Activated CD4-positive, alpha-beta T cell treated with anti-CD3 and anti-CD28 coated beads for 36 hours (primary cell): ENCODE measurements around the gene FHOD3. TPM values are rescaled to one million over a fixed set of nuclear protein-coding genes. Genes with fewer than 3 reads are reported as not detected.
"Not testable (repeated sequence)": the region's sequence is repeated elsewhere in the genome, so short reads cannot be mapped to it uniquely, and the experiment has no call there.

Experiments used
- ATAC-seq: fragments of 200-7000 bp; cut with Tn5 transposase; one replicate; pipeline ENCODE4 v1.10.0; 2021; ENCODE audit warnings: mild to moderate bottlenecking, moderate library complexity
- CTCF ChIA-PET: fragments of 350-600 bp; sonication (Branson Sonifier 250); formaldehyde crosslinking; loops from one replicate; lab custom pipeline; 2021; ENCODE audit warnings: antibody characterized with exemption; lab: Charles Lee
- POLR2A ChIA-PET: fragments of 350-600 bp; sonication (Branson Sonifier 250); formaldehyde crosslinking; loops from one replicate; lab custom pipeline; 2021; ENCODE audit warnings: antibody characterized with exemption, inconsistent platforms; lab: Charles Lee
- DNase-seq: peaks from one replicate; pipeline ENCODE4 v3.0.0-alpha.2; 2020
- H3K27ac Mint-ChIP-seq: one replicate; pipeline ENCODE4 v1.8.0; 2021; ENCODE audit warnings: mixed read lengths
- H3K27me3 Mint-ChIP-seq: one replicate; pipeline ENCODE4 v1.8.0; 2021; ENCODE audit warnings: mixed read lengths
- H3K36me3 Mint-ChIP-seq: one replicate; pipeline ENCODE4 v1.8.0; 2021; ENCODE audit warnings: low read depth, mixed read lengths
- H3K4me1 Mint-ChIP-seq: one replicate; pipeline ENCODE4 v1.8.0; 2021; ENCODE audit warnings: mixed read lengths
- H3K4me3 Mint-ChIP-seq: one replicate; pipeline ENCODE4 v1.8.0; 2021; ENCODE audit warnings: mild to moderate bottlenecking, moderate library complexity, mixed read lengths
- H3K9me3 Mint-ChIP-seq: one replicate; pipeline ENCODE4 v1.8.0; 2021; ENCODE audit warnings: low read depth, mixed read lengths
- intact Hi-C, 2 experiments: fragments of 100-400 bp; cut with DNase I in 1 of 2; cut with micrococcal nuclease in 1 of 2; formaldehyde crosslinking; loops; one replicate each; pipeline versions ENCODE4 v1.14.2 to v1.15.1; 2022 to 2024; cut with DNase I, micrococcal nuclease
- total RNA-seq, 2 experiments: library from RNA; stranded (reverse); gene quantifications; one replicate each; pipeline ENCODE4 v1.2.3, GENCODE V29; 2021

The FHOD3 gene
- total RNA-seq, 2 experiments from 2014 or later = not detected

GRCh38 chr18:36808681-36809080 is 511.2 kb downstream of the FHOD3 start:
- H3K4me3 Mint-ChIP-seq = no peak overlapping the region
- ATAC-seq (no peak), DNase-seq (no peak)
- ChIA-PET POLR2A (no interaction called here), CTCF (interaction anchor here (0.5 to 4.3 kb wide), 7 partner anchors 11 to 649 kb away, joined by 3 to 46 read pairs (median 4); no protein-coding TSS in a partner anchor)
- H3K27ac Mint-ChIP-seq = no peak overlapping the region
- no peaks in the 10 kb centered on the region for H3K27me3 Mint-ChIP-seq
- H3K36me3 Mint-ChIP-seq = peaks cover 31% of the 10 kb centered on the region
- H3K4me1 Mint-ChIP-seq = peaks cover 10% of the 10 kb centered on the region
- intact Hi-C loops = loop anchor here (1.0 to 2.0 kb wide), 2 partner anchors 40 to 120 kb away; no protein-coding TSS in a partner anchor
- H3K9me3 Mint-ChIP-seq = no peaks in the 10 kb centered on the region

GRCh38 chr18:36809590-36810381 is 512.3 kb downstream of the FHOD3 start:
- H3K4me1 Mint-ChIP-seq = peaks cover 14% of the 10 kb centered on the region
- DNase-seq (peak; percentile 38), ATAC-seq (peak; percentile 94)
- peaks cover 27% of the 10 kb centered on the region for H3K36me3 Mint-ChIP-seq
- intact Hi-C loops = loop anchor here (1.0 to 2.0 kb wide), 2 partner anchors 41 to 121 kb away; no protein-coding TSS in a partner anchor
- H3K27ac Mint-ChIP-seq = no peak overlapping the region
- POLR2A ChIA-PET = no interaction called here
- H3K27me3 Mint-ChIP-seq = no peaks in the 10 kb centered on the region
- H3K9me3 Mint-ChIP-seq = no peaks in the 10 kb centered on the region
- CTCF ChIA-PET = interaction anchor here (0.7 to 4.3 kb wide), 4 partner anchors 10 to 122 kb away, joined by 3 to 46 read pairs (median 4); no protein-coding TSS in a partner anchor
- H3K4me3 Mint-ChIP-seq = no peak overlapping the region

GRCh38 chr18:36811430-36811829 is 513.9 kb downstream of the FHOD3 start:
- Mint-ChIP-seq H3K27ac (no peak overlapping the region), H3K36me3 (peaks cover 12% of the 10 kb centered on the region), H3K27me3 (no peaks in the 10 kb centered on the region), H3K4me1 (peaks cover 14% of the 10 kb centered on the region), H3K9me3 (no peaks in the 10 kb centered on the region), H3K4me3 (no peak overlapping the region)
- intact Hi-C loops = no loop called here
- CTCF ChIA-PET = interaction anchor here (1.2 to 4.3 kb wide), 2 partner anchors 18 to 124 kb away, joined by 5 to 46 read pairs; no protein-coding TSS in a partner anchor
- DNase-seq (no peak), ATAC-seq (no peak)
- POLR2A ChIA-PET = interaction anchor here (0.7 kb wide), 1 partner anchor 15 kb away, joined by 3 read pairs; no protein-coding TSS in a partner anchor

GRCh38 chr18:36811955-36812354 is 514.4 kb downstream of the FHOD3 start:
- no peak for DNase-seq
- POLR2A ChIA-PET = no interaction called here
- Mint-ChIP-seq H3K36me3 (peaks cover 14% of the 10 kb centered on the region), H3K4me3 (no peak overlapping the region), H3K27ac (no peak overlapping the region), H3K27me3 (no peaks in the 10 kb centered on the region), H3K4me1 (peaks cover 14% of the 10 kb centered on the region), H3K9me3 (no peaks in the 10 kb centered on the region)
- CTCF ChIA-PET = interaction anchor here (4.3 kb wide), 1 partner anchor 124 kb away, joined by 46 read pairs; no protein-coding TSS in a partner anchor
- intact Hi-C loops = no loop called here
- ATAC-seq = no peak

GRCh38 chr18:36812678-36813077 is 515.2 kb downstream of the FHOD3 start:
- ATAC-seq = no peak
- Mint-ChIP-seq H3K4me3 (no peak overlapping the region), H3K9me3 (no peaks in the 10 kb centered on the region), H3K27me3 (no peaks in the 10 kb centered on the region), H3K27ac (no peak overlapping the region), H3K36me3 (peaks cover 11% of the 10 kb centered on the region), H3K4me1 (peaks cover 14% of the 10 kb centered on the region)
- no peak for DNase-seq
- intact Hi-C loops = no loop called here
- POLR2A ChIA-PET = no interaction called here
- CTCF ChIA-PET = interaction anchor here (4.3 kb wide), 1 partner anchor 125 kb away, joined by 46 read pairs; no protein-coding TSS in a partner anchor

GRCh38 chr18:36813101-36813775 is 515.7 kb downstream of the FHOD3 start:
- ChIA-PET POLR2A (no interaction called here), CTCF (interaction anchor here (1.3 to 4.3 kb wide), 2 partner anchors 125 to 126 kb away, joined by 4 to 46 read pairs; no protein-coding TSS in a partner anchor)
- no peak overlapping the region for H3K4me3 Mint-ChIP-seq
- DNase-seq = no peak
- intact Hi-C loops = no loop called here
- H3K27me3 Mint-ChIP-seq = no peaks in the 10 kb centered on the region
- peaks cover 15% of the 10 kb centered on the region for H3K36me3 Mint-ChIP-seq
- H3K4me1 Mint-ChIP-seq = peaks cover 14% of the 10 kb centered on the region
- no peaks in the 10 kb centered on the region for H3K9me3 Mint-ChIP-seq
- peak overlapping the region; percentile 38 for H3K27ac Mint-ChIP-seq
- ATAC-seq = peak; percentile 20

- Mint-ChIP-seq H3K9me3 (no peaks in the 10 kb centered on the region), H3K36me3 (peaks cover 19% of the 10 kb centered on the region), H3K4me1 (peaks cover 14% of the 10 kb centered on the region), H3K4me3 (no peak overlapping the region), H3K27ac (no peak overlapping the region), H3K27me3 (no peaks in the 10 kb centered on the region)
- CTCF ChIA-PET = interaction anchor here (1.3 kb wide), 1 partner anchor 126 kb away, joined by 4 read pairs; no protein-coding TSS in a partner anchor
- POLR2A ChIA-PET = no interaction called here
- intact Hi-C loops = no loop called here
- ATAC-seq (no peak), DNase-seq (no peak)
Measured at GRCh38 chr18:36813824-36814223, 516.3 kb downstream of the FHOD3 start.

- Mint-ChIP-seq H3K36me3 (peaks cover 22% of the 10 kb centered on the region), H3K27ac (no peak overlapping the region), H3K9me3 (no peaks in the 10 kb centered on the region), H3K27me3 (no peaks in the 10 kb centered on the region), H3K4me1 (peaks cover 9% of the 10 kb centered on the region), H3K4me3 (no peak overlapping the region)
- intact Hi-C loops = no loop called here
- ATAC-seq = no peak
- DNase-seq = no peak
- ChIA-PET CTCF (no interaction called here), POLR2A (no interaction called here)
Measured at GRCh38 chr18:36814994-36815393, 517.5 kb downstream of the FHOD3 start.

- ATAC-seq, H3K4me1 Mint-ChIP-seq, H3K9me3 Mint-ChIP-seq, H3K27me3 Mint-ChIP-seq, DNase-seq, H3K4me3 Mint-ChIP-seq, POLR2A ChIA-PET, intact Hi-C loops, H3K27ac Mint-ChIP-seq: not testable (repeated sequence)
- peaks cover 24% of the 10 kb centered on the region for H3K36me3 Mint-ChIP-seq
- CTCF ChIA-PET = interaction anchor here (1.4 kb wide), 1 partner anchor 129 kb away, joined by 4 read pairs; no protein-coding TSS in a partner anchor
Measured at GRCh38 chr18:36816096-36816495, 518.6 kb downstream of the FHOD3 start.

- Mint-ChIP-seq H3K27me3 (no peaks in the 10 kb centered on the region), H3K36me3 (peaks cover 30% of the 10 kb centered on the region), H3K9me3 (no peaks in the 10 kb centered on the region), H3K4me3 (no peak overlapping the region), H3K4me1 (peaks cover 9% of the 10 kb centered on the region), H3K27ac (no peak overlapping the region)
- no peak for DNase-seq
- ChIA-PET POLR2A (no interaction called here), CTCF (no interaction called here)
- intact Hi-C loops = no loop called here
- no peak for ATAC-seq
Measured at GRCh38 chr18:36817039-36817438, 519.5 kb downstream of the FHOD3 start.

GRCh38 chr18:36818652-36819051 is 521.1 kb downstream of the FHOD3 start:
- ChIA-PET POLR2A (no interaction called here), CTCF (no interaction called here)
- no peak for ATAC-seq
- Mint-ChIP-seq H3K36me3 (peaks cover 30% of the 10 kb centered on the region), H3K4me3 (no peak overlapping the region), H3K9me3 (no peaks in the 10 kb centered on the region), H3K27me3 (no peaks in the 10 kb centered on the region), H3K4me1 (peaks cover 3% of the 10 kb centered on the region), H3K27ac (no peak overlapping the region)
- no peak for DNase-seq
- intact Hi-C loops = no loop called here
